NB4 (cell line): ENCODE data around the gene AQP7.
A peak's percentile ranks its signal among the peaks of the same experiment; 100 is the strongest.

ENCODE experiments used
- CTCF ChIP-seq: IDR thresholded peaks from one replicate; pipeline ENCODE4 v1.5.1; 2012; ENCODE audit warnings: low read depth, low read length
- POLR2A ChIP-seq: IDR thresholded peaks from 2 replicates; pipeline ENCODE4 v1.6.1; 2011; ENCODE audit warnings: mild to moderate bottlenecking; ENCODE audit not compliant: insufficient read length; ENCODE audit errors: extremely low read depth

- TF ChIP-seq POLR2A: no peak
- TF ChIP-seq CTCF: peak; percentile 99
Measured at GRCh38 chr9:33415501-33416038, 13.2 kb upstream of the AQP7 start.
